ENCODE measurements around the gene KCTD15. TPM values are rescaled to one million over a fixed set of nuclear protein-coding genes. Genes with fewer than 3 reads are reported as not detected.

KCTD15 gene
- total and polyA plus RNA-seq, 4 donors, result 0.89 to 13.8 (median 8.1) TPM

DNA sequence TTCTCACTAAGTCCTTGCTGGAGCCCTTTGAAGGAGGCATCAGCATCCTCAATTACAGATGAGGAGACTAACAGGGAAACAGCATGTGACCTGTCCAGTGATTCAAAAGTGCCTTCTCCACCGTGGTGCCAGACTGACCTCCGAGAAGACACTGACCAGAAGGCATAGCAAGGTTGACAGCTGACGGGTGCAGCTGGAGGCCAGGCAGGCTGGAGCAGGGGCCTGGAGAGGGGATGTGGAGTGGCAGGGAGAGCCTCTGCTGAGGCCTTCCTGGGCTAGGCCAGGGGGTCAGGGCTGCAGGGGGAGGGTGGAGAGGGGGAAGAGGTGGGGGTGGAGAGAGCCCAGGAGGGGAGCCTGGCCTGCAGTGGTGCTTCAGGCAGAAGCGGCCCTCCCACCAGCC lies 66.3 kb downstream of the KCTD15 start:
- DNase-seq (ENCODE audit: low spot score), result no peak
- 76% methylated on average over 4 of the region's 4 CpGs for WGBS
- no peak overlapping the region for H3K9ac ChIP-seq (ENCODE audit: low read depth in 1 of 2, low read length in 2 of 2)
- H3K4me3 ChIP-seq (ENCODE audit: low read depth in 1 of 3, low read length in 3 of 3), result no peak overlapping the region
- TF ChIP-seq, protein P1, sequence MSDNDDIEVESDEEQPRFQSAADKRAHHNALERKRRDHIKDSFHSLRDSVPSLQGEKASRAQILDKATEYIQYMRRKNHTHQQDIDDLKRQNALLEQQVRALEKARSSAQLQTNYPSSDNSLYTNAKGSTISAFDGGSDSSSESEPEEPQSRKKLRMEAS (IDR thresholded peaks at IDR 0.05), result no peak
- TF ChIP-seq SP1 (IDR thresholded peaks at IDR 0.05) (no peak), EGR1 (IDR thresholded peaks at IDR 0.05; ENCODE audit: low read depth in 2 of 2) (no peak), FOXA2 (IDR thresholded peaks at IDR 0.05) (no peak), TAF1 (conservative IDR thresholded peaks at IDR 0.05) (no peak), HNF4G (IDR thresholded peaks at IDR 0.05) (no peak), JUND (IDR thresholded peaks at IDR 0.05) (no peak)
- TF ChIP-seq, protein P2, sequence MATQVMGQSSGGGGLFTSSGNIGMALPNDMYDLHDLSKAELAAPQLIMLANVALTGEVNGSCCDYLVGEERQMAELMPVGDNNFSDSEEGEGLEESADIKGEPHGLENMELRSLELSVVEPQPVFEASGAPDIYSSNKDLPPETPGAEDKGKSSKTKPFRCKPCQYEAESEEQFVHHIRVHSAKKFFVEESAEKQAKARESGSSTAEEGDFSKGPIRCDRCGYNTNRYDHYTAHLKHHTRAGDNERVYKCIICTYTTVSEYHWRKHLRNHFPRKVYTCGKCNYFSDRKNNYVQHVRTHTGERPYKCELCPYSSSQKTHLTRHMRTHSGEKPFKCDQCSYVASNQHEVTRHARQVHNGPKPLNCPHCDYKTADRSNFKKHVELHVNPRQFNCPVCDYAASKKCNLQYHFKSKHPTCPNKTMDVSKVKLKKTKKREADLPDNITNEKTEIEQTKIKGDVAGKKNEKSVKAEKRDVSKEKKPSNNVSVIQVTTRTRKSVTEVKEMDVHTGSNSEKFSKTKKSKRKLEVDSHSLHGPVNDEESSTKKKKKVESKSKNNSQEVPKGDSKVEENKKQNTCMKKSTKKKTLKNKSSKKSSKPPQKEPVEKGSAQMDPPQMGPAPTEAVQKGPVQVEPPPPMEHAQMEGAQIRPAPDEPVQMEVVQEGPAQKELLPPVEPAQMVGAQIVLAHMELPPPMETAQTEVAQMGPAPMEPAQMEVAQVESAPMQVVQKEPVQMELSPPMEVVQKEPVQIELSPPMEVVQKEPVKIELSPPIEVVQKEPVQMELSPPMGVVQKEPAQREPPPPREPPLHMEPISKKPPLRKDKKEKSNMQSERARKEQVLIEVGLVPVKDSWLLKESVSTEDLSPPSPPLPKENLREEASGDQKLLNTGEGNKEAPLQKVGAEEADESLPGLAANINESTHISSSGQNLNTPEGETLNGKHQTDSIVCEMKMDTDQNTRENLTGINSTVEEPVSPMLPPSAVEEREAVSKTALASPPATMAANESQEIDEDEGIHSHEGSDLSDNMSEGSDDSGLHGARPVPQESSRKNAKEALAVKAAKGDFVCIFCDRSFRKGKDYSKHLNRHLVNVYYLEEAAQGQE (IDR thresholded peaks at IDR 0.05), result no peak
- H3K27ac ChIP-seq (ENCODE audit: low read depth in 1 of 2, low read length in 2 of 2), result no peak overlapping the region
- no peaks in the 10 kb centered on the region for H3K36me3 ChIP-seq (ENCODE audit: control insufficient read depth in 4 of 4, insufficient read depth in 3 of 4, low read depth in 1 of 4, low read length in 3 of 4)
- H3K9me3 ChIP-seq (ENCODE audit: control insufficient read depth in 4 of 4, low read length in 3 of 4), result no peaks in the 10 kb centered on the region
- no peaks in the 10 kb centered on the region for H3K4me1 ChIP-seq (ENCODE audit: control insufficient read depth in 4 of 4, insufficient read depth in 4 of 4, low read length in 3 of 4)
- H3K27me3 ChIP-seq (ENCODE audit: control insufficient read depth in 4 of 4, insufficient read depth in 4 of 4, low read length in 3 of 4), result no peaks in the 10 kb centered on the region

DNA sequence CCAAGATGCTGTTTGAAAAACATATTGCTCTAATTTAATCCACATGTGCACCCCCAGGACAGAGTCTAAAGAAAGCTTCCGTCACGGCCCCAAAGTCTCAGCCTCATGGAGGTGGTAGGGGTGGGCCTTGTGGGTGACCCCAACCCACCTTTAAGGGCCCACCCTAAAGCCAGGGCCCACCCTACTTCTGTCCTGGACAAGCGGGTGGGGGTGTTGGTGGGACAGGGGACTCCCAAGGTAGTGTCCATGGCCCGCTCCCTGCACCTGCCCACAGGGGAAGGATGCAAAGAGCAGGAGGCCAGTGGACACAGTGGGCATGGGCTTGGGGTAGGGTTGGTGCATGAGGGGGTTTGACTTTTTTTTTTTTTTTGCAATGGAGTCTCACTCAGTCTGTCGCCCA lies 66.8 kb downstream of the KCTD15 start:
- Histone ChIP-seq H3K36me3 (ENCODE audit: control insufficient read depth in 4 of 4, insufficient read depth in 3 of 4, low read depth in 1 of 4, low read length in 3 of 4) (no peaks in the 10 kb centered on the region), H3K27ac (ENCODE audit: low read depth in 1 of 2, low read length in 2 of 2) (no peak overlapping the region), H3K4me3 (ENCODE audit: low read depth in 1 of 3, low read length in 3 of 3) (no peak overlapping the region), H3K27me3 (ENCODE audit: control insufficient read depth in 4 of 4, insufficient read depth in 4 of 4, low read length in 3 of 4) (peaks cover 0 to 3% (median 0%) of the 10 kb centered on the region in 4 donors), H3K4me1 (ENCODE audit: control insufficient read depth in 4 of 4, insufficient read depth in 4 of 4, low read length in 3 of 4) (no peaks in the 10 kb centered on the region), H3K9me3 (ENCODE audit: control insufficient read depth in 4 of 4, low read length in 3 of 4) (no peaks in the 10 kb centered on the region), H3K9ac (ENCODE audit: low read depth in 1 of 2, low read length in 2 of 2) (no peak overlapping the region)
- no peak for DNase-seq (ENCODE audit: low spot score)
- no peak for TF ChIP-seq TAF1 (conservative IDR thresholded peaks at IDR 0.05)
- 97% methylated on average over 5 of the region's 5 CpGs for WGBS

DNA sequence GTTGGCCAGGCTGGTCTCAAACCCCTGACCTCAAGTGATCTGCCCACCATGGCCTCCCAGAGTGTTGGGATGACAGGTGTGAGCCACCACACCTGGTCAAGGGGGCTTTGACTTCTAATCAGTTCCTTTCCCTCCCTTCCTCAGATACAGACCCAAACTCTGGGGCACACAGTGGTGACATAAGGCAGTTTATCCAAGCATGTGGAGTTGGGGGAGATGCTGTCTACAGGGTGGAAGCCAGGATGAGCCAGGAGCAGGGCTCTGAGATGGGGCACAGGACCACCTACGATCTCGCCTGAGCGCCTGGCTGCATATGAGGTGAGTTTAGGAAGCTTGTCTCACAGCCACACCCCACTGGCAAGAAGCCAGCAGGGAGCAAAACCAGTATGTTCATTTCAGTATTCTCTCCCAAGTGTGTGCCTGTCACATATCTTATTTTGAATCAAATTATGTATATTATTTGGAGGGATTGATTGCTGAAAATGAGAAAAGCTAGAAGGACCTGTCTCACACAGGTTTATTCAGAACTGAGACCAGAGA lies 67.7 kb downstream of the KCTD15 start:
- WGBS, result 84% methylated on average over 3 of the region's 3 CpGs
- Histone ChIP-seq H3K9me3 (ENCODE audit: control insufficient read depth in 4 of 4, low read length in 3 of 4) (no peaks in the 10 kb centered on the region), H3K4me1 (ENCODE audit: control insufficient read depth in 4 of 4, insufficient read depth in 4 of 4, low read length in 3 of 4) (no peaks in the 10 kb centered on the region), H3K27ac (ENCODE audit: low read depth in 1 of 2, low read length in 2 of 2) (no peak overlapping the region), H3K36me3 (ENCODE audit: control insufficient read depth in 4 of 4, insufficient read depth in 3 of 4, low read depth in 1 of 4, low read length in 3 of 4) (no peaks in the 10 kb centered on the region), H3K9ac (ENCODE audit: low read depth in 1 of 2, low read length in 2 of 2) (no peak overlapping the region), H3K4me3 (ENCODE audit: low read depth in 1 of 3, low read length in 3 of 3) (no peak overlapping the region), H3K27me3 (ENCODE audit: control insufficient read depth in 4 of 4, insufficient read depth in 4 of 4, low read length in 3 of 4) (peaks cover 0 to 4% (median 0%) of the 10 kb centered on the region in 4 donors)
- DNase-seq (ENCODE audit: low spot score), result no peak
- TF ChIP-seq YY1 (IDR thresholded peaks at IDR 0.05) (no peak), JUND (IDR thresholded peaks at IDR 0.05) (no peak), NR2F2 (IDR thresholded peaks at IDR 0.05) (no peak), FOXA2 (IDR thresholded peaks at IDR 0.05) (no peak), SP1 (IDR thresholded peaks at IDR 0.05) (no peak), TAF1 (conservative IDR thresholded peaks at IDR 0.05) (no peak), GABPA (IDR thresholded peaks at IDR 0.05 in 1 of 2, conservative IDR thresholded peaks at IDR 0.05 in 1 of 2) (no peak), EGR1 (IDR thresholded peaks at IDR 0.05; ENCODE audit: low read depth in 2 of 2) (no peak), RXRA (IDR thresholded peaks at IDR 0.05) (no peak), RAD21 (IDR thresholded peaks at IDR 0.05) (no peak), FOXA1 (IDR thresholded peaks at IDR 0.05) (no peak), HNF4G (IDR thresholded peaks at IDR 0.05) (no peak)
- TF ChIP-seq, protein P3, sequence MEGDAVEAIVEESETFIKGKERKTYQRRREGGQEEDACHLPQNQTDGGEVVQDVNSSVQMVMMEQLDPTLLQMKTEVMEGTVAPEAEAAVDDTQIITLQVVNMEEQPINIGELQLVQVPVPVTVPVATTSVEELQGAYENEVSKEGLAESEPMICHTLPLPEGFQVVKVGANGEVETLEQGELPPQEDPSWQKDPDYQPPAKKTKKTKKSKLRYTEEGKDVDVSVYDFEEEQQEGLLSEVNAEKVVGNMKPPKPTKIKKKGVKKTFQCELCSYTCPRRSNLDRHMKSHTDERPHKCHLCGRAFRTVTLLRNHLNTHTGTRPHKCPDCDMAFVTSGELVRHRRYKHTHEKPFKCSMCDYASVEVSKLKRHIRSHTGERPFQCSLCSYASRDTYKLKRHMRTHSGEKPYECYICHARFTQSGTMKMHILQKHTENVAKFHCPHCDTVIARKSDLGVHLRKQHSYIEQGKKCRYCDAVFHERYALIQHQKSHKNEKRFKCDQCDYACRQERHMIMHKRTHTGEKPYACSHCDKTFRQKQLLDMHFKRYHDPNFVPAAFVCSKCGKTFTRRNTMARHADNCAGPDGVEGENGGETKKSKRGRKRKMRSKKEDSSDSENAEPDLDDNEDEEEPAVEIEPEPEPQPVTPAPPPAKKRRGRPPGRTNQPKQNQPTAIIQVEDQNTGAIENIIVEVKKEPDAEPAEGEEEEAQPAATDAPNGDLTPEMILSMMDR (IDR thresholded peaks at IDR 0.05; ENCODE audit: low read depth, low read length, missing input control), result no peak
- TF ChIP-seq, protein P1 (IDR thresholded peaks at IDR 0.05), result no peak
- TF ChIP-seq, protein P4, sequence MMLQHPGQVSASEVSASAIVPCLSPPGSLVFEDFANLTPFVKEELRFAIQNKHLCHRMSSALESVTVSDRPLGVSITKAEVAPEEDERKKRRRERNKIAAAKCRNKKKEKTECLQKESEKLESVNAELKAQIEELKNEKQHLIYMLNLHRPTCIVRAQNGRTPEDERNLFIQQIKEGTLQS (IDR thresholded peaks at IDR 0.05), result no peak
- TF ChIP-seq, protein P2 (IDR thresholded peaks at IDR 0.05), result no peak
